ENCODE measurements around the gene PEF1.

Gene PEF1

DNA sequence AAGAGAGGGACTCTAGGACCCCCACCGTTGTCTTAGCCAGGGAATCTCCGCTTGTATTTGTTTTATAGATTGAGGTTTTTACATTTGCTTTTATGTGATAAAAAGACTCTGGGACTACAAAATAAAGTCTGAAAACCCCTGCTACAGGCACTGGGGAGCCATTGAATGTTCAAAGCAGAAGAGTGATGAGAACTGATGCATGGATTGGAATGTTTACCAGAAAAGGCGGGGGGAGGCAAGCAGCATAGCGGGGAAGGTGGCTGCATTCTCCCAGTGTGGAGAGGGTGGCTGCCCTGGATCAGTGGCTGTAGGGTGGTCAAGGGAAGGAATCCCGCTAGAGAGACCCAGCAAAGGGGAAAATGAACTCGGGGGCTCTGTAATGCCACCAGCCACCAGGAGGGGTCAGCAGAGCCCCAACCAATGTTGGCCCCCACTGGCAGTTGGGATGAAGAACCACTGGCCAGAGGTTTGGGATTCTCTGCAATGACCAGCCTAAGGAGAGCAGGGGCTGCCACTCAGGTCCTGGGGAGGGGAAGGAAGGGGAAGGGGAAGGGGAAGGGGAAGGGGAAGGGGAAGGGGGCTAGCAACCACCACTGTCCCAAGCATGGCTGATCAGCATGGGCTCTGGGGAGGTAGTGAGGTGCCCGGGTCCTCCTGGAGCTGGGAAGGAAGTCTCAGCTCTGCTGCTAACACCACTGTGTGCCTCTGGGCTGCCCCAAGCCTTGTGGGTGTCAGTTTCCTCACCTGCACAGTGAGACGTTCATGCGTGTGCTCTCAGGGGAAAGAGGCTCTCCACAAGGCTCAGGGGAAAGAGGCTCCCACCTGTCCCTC lies 19.2 kb upstream of the PEF1 start:
- Histone ChIP-seq H3K27ac (ENCODE audit: low read depth, low read length, severe bottlenecking) (no peak overlapping the region), H3K9me3 (ENCODE audit: control insufficient read depth, low read length) (no peaks in the 10 kb centered on the region), H3K4me3 (ENCODE audit: extremely low read depth, insufficient read depth, low read length, poor library complexity, severe bottlenecking) (no peak overlapping the region), H3K4me1 (ENCODE audit: control insufficient read depth, insufficient read depth, low read length, poor library complexity, severe bottlenecking) (peaks cover 14% of the 10 kb centered on the region), H3K36me3 (ENCODE audit: control insufficient read depth, insufficient read depth, low read length) (no peaks in the 10 kb centered on the region)
- WGBS, 2 experiments (ENCODE audit: insufficient coverage in 2 of 2) = 38 to 50% methylated on average over 7 to 9 of the region's 9 CpGs

DNA sequence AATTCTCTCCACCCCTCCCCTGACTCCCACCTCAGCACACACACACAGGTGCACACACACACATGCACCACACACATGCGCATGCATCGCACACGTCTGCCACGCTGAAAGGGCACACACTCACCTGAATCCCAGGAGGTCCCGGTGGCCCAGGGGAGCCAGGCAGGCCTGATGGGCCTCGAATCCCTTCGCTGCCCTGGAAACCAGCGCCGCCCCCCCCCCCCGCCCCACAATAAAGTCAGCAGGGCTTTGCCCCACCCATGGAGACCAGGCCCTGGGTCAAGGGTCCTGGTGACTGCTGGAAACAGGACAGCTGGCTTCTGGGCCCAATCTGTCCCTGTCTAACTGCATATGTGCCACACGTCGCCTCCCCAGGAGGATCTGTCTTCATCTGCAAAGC lies 17.8 kb upstream of the PEF1 start:
- Histone ChIP-seq H3K4me1 (ENCODE audit: control insufficient read depth, insufficient read depth, low read length, poor library complexity, severe bottlenecking) (peaks cover 23% of the 10 kb centered on the region), H3K4me3 (ENCODE audit: extremely low read depth, insufficient read depth, low read length, poor library complexity, severe bottlenecking) (no peak overlapping the region), H3K9me3 (ENCODE audit: control insufficient read depth, low read length) (no peaks in the 10 kb centered on the region), H3K36me3 (ENCODE audit: control insufficient read depth, insufficient read depth, low read length) (no peaks in the 10 kb centered on the region), H3K27ac (ENCODE audit: low read depth, low read length, severe bottlenecking) (no peak overlapping the region)
- WGBS, 2 experiments (ENCODE audit: insufficient coverage in 2 of 2) = 97 to 98% methylated on average over 6 to 10 of the region's 12 CpGs

DNA sequence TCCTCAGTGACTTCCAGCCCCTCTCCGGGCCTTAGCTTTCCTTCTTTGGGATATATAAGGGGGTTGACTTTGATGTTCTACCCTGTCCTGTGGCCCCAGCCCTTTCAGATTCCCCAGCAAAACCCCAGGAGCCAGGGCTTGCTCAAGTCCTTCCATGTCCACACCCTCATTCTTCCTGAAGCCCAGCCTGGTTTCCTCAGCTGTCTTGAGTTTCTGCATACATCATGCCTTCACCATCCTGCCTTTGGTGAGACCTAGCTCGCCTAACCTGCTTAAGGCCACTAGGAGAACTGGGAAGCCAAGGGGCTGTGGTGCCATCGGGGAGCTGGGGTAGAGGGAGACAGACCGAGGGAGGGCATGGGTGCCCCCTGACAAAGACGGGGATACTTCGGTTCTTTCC lies 17.2 kb upstream of the PEF1 start:
- peaks cover 23% of the 10 kb centered on the region for H3K4me1 ChIP-seq (ENCODE audit: control insufficient read depth, insufficient read depth, low read length, poor library complexity, severe bottlenecking)
- 92 to 100% methylated on average over 1 to 3 of the region's 6 CpGs for WGBS, 2 experiments (ENCODE audit: insufficient coverage in 2 of 2)
- no peak overlapping the region for H3K27ac ChIP-seq (ENCODE audit: low read depth, low read length, severe bottlenecking)
- no peaks in the 10 kb centered on the region for H3K36me3 ChIP-seq (ENCODE audit: control insufficient read depth, insufficient read depth, low read length)
- H3K4me3 ChIP-seq (ENCODE audit: extremely low read depth, insufficient read depth, low read length, poor library complexity, severe bottlenecking) = no peak overlapping the region
- no peaks in the 10 kb centered on the region for H3K9me3 ChIP-seq (ENCODE audit: control insufficient read depth, low read length)

DNA sequence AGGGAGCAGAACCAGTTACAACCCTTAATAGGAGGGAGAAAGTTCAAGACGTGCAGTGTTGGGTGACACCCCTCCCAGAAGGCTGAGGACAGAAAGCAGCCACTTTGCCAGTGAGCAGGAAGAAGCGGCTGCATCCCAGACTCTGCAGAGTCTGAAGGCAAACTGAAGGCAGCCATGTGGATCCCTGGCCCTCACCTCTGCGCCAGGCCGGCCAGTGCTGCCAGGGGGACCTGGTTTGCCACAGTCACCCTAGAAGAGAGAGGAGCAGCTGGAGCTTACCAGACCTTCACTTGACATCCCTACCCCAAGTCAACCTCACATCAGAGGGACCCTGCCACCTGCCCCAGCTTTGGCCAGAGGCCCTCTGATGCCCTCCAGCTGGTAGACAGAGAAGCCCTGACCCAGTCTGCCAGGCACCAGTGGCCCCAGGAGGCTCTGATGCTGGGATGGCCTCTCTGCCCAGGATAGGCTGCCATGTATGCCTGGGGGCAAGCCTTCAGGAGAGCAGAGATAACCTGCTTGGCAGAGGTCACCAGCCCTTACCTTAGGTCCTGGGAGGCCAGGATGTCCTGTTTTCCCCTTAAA lies 16.3 kb upstream of the PEF1 start:
- H3K9me3 ChIP-seq (ENCODE audit: control insufficient read depth, low read length) = no peaks in the 10 kb centered on the region
- WGBS, 2 experiments (ENCODE audit: insufficient coverage in 2 of 2) = 94 to 100% methylated on average over 3 to 4 of the region's 4 CpGs
- H3K36me3 ChIP-seq (ENCODE audit: control insufficient read depth, insufficient read depth, low read length) = no peaks in the 10 kb centered on the region
- H3K4me1 ChIP-seq (ENCODE audit: control insufficient read depth, insufficient read depth, low read length, poor library complexity, severe bottlenecking) = peaks cover 18% of the 10 kb centered on the region
- no peak overlapping the region for H3K27ac ChIP-seq (ENCODE audit: low read depth, low read length, severe bottlenecking)
- no peak overlapping the region for H3K4me3 ChIP-seq (ENCODE audit: extremely low read depth, insufficient read depth, low read length, poor library complexity, severe bottlenecking)

DNA sequence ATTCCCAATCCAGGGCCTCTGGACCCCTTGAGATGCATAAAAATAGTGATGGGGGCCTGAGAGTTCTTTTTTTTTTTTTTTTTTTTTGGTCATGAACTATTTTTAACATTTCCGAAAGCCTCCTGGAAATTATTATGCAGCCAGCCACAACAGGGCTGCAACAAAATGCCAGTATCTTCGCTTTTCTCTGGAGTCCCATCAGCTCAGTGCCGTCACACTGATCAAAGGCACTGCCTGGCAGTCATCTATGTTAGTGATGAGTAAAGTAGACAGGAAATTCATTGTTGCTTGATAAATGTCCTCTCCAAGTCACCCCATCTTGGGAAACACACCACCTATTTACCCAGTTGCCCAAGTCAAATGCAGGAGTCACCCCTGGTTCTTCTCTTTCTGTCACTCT lies 15.2 kb upstream of the PEF1 start:
- no peak overlapping the region for H3K4me3 ChIP-seq (ENCODE audit: extremely low read depth, insufficient read depth, low read length, poor library complexity, severe bottlenecking)
- peaks cover 18% of the 10 kb centered on the region for H3K4me1 ChIP-seq (ENCODE audit: control insufficient read depth, insufficient read depth, low read length, poor library complexity, severe bottlenecking)
- WGBS, 2 experiments (ENCODE audit: insufficient coverage in 2 of 2) = 50 to 63% methylated on average over 1 to 2 of the region's 3 CpGs
- no peaks in the 10 kb centered on the region for H3K9me3 ChIP-seq (ENCODE audit: control insufficient read depth, low read length)
- no peak overlapping the region for H3K27ac ChIP-seq (ENCODE audit: low read depth, low read length, severe bottlenecking)
- H3K36me3 ChIP-seq (ENCODE audit: control insufficient read depth, insufficient read depth, low read length) = no peaks in the 10 kb centered on the region

DNA sequence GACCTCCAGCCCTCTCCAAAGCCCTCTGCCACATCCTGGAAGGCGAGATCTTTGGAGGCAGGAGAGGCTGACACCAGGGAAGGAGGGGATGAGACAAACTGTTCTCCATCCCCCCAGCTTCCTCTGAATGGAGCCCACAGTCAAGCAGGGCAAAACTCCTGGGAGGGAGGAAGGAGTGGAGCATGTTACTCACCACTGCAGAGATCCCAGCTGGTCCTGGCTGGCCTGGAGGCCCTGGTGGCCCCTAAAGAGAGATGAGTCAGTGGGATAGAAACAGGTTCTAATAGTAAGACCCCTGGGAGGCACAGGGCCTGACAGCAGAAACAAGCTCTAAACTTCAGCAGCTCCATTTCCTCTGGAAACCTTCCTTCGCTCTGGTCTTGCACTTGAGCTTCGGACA lies 14.0 kb upstream of the PEF1 start:
- WGBS, 2 experiments (ENCODE audit: insufficient coverage in 2 of 2) = 94% methylated on average over 3 of the region's 3 CpGs; no CpG with 5 or more reads in 1 of the 2 experiments
- no peak overlapping the region for H3K4me3 ChIP-seq (ENCODE audit: extremely low read depth, insufficient read depth, low read length, poor library complexity, severe bottlenecking)
- no peaks in the 10 kb centered on the region for H3K36me3 ChIP-seq (ENCODE audit: control insufficient read depth, insufficient read depth, low read length)
- no peaks in the 10 kb centered on the region for H3K9me3 ChIP-seq (ENCODE audit: control insufficient read depth, low read length)
- peak overlapping the region; percentile 59 for H3K27ac ChIP-seq (ENCODE audit: low read depth, low read length, severe bottlenecking)
- peaks cover 18% of the 10 kb centered on the region for H3K4me1 ChIP-seq (ENCODE audit: control insufficient read depth, insufficient read depth, low read length, poor library complexity, severe bottlenecking)

DNA sequence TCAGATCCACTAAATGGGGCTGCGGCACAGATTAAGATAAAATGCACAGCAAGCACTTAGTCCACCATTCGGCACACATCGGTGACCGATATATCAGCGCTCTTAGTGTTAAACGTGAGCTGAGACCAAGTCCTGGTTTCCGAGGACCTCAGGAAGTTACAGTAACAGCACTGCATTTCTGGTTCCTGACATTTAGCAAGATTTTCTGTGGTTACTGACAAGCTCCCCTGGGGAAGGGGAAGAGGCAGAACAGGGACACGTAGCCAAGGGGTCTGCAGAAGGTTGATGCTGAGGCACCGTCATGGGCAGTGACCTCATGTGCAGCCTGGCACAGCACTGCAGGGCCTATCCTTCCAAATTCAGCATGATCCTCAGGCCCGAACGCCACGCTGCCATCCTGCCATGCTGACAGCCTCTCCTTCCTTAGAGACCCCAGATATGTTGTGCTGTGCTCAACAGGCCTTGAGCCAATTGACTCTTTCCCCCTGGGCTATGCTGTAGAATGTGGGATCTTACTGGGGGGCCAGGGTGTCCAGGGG lies 13.4 kb upstream of the PEF1 start:
- H3K9me3 ChIP-seq (ENCODE audit: control insufficient read depth, low read length) = no peaks in the 10 kb centered on the region
- peak overlapping the region; percentile 23 for H3K27ac ChIP-seq (ENCODE audit: low read depth, low read length, severe bottlenecking)
- no peak overlapping the region for H3K4me3 ChIP-seq (ENCODE audit: extremely low read depth, insufficient read depth, low read length, poor library complexity, severe bottlenecking)
- WGBS, 2 experiments (ENCODE audit: insufficient coverage in 2 of 2) = 97 to 98% methylated on average over 12 of the region's 12 CpGs
- peaks cover 18% of the 10 kb centered on the region for H3K4me1 ChIP-seq (ENCODE audit: control insufficient read depth, insufficient read depth, low read length, poor library complexity, severe bottlenecking)
- no peaks in the 10 kb centered on the region for H3K36me3 ChIP-seq (ENCODE audit: control insufficient read depth, insufficient read depth, low read length)

DNA sequence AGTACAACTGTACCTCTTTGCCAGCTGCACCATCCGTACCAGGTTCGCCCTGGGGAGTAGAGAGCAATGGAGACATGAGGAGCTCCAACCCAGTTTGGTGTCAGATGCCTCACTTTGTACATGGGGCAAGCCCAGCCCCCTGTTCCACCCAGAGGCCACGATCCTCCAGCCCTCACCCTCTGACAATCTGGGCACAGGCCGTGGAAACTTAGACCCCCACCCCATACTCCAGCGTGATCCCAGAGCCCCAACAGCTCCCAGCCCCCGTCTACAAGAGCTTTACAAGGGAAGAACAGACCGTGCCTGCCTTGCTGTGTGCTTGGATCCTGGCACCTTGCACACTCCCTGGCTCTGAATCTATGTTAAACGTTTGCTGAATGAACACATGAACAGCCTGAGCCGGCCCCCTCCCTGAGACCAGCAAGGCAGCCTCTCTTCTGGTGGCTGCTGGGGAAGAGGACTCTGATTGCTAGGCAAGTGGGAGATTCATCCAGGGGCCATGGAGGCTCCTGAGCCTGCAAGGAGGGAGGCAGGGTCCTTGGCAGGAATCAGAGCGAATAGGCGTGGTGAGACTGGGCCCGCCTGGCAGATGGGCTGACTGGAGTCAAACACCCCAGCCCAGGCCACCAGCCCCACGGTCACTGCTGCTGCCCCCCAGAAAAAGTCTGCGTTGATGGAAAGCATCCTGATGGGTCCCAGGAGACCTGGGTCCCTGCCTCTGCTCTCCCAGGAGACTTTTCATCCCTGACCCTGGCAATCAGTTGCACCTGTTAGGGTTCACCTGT lies 12.5 kb upstream of the PEF1 start:
- 87 to 96% methylated on average over 13 to 14 of the region's 14 CpGs for WGBS, 2 experiments (ENCODE audit: insufficient coverage in 2 of 2)
- H3K27ac ChIP-seq (ENCODE audit: low read depth, low read length, severe bottlenecking) = no peak overlapping the region
- no peaks in the 10 kb centered on the region for H3K36me3 ChIP-seq (ENCODE audit: control insufficient read depth, insufficient read depth, low read length)
- peaks cover 18% of the 10 kb centered on the region for H3K4me1 ChIP-seq (ENCODE audit: control insufficient read depth, insufficient read depth, low read length, poor library complexity, severe bottlenecking)
- no peak overlapping the region for H3K4me3 ChIP-seq (ENCODE audit: extremely low read depth, insufficient read depth, low read length, poor library complexity, severe bottlenecking)
- no peaks in the 10 kb centered on the region for H3K9me3 ChIP-seq (ENCODE audit: control insufficient read depth, low read length)

DNA sequence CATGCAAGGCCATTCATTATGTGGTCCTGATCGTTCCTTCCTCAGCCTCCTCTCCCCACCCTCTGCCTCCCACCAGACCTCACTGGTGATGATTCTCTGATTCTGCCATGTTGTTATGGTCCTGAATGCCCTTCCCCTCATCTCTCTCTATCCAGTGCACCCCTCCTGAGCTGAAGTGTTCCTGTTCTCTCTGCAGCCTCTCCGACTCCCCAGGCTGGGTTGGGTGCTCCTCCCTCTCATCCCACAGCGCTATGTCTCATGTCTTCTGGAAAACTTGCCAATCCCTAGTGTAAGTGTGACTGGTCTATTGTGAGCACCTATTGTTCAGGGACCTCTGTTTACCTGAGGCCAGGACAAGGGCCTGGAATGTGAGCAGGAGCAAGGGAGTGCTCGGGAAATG lies 11.1 kb upstream of the PEF1 start:
- Histone ChIP-seq H3K27ac (ENCODE audit: low read depth, low read length, severe bottlenecking) (no peak overlapping the region), H3K36me3 (ENCODE audit: control insufficient read depth, insufficient read depth, low read length) (no peaks in the 10 kb centered on the region), H3K4me3 (ENCODE audit: extremely low read depth, insufficient read depth, low read length, poor library complexity, severe bottlenecking) (no peak overlapping the region), H3K4me1 (ENCODE audit: control insufficient read depth, insufficient read depth, low read length, poor library complexity, severe bottlenecking) (peaks cover 18% of the 10 kb centered on the region), H3K9me3 (ENCODE audit: control insufficient read depth, low read length) (no peaks in the 10 kb centered on the region)
- 93 to 100% methylated on average over 1 to 2 of the region's 4 CpGs for whole genome bisulfite sequencing, 2 experiments (ENCODE audit: insufficient coverage in 2 of 2)

DNA sequence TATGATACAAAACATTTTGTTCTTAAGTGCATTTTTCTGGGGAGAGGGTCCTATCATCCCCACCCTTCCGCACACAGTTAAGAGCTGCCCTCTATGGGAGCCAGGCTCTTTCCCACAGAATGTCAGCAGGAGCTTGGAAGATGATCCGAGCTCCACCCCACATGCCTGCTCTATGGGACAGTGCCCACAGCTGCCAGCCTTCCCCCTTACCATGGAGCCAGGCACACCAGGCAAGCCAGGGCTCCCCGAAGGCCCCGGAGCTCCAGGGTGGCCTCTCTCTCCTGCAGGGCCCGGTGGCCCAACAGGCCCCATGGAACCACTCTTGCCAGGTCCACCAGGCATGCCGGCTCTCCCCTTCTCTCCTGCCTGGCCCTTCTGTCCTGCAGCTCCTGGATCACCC lies 10.4 kb upstream of the PEF1 start:
- Histone ChIP-seq H3K27ac (ENCODE audit: low read depth, low read length, severe bottlenecking) (no peak overlapping the region), H3K9me3 (ENCODE audit: control insufficient read depth, low read length) (no peaks in the 10 kb centered on the region), H3K36me3 (ENCODE audit: control insufficient read depth, insufficient read depth, low read length) (no peaks in the 10 kb centered on the region), H3K4me3 (ENCODE audit: extremely low read depth, insufficient read depth, low read length, poor library complexity, severe bottlenecking) (no peak overlapping the region), H3K4me1 (ENCODE audit: control insufficient read depth, insufficient read depth, low read length, poor library complexity, severe bottlenecking) (peaks cover 18% of the 10 kb centered on the region)
- WGBS, 2 experiments (ENCODE audit: insufficient coverage in 2 of 2) = 86 to 89% methylated on average over 3 to 5 of the region's 6 CpGs
